Inflammatory macrophage treated with lipopolysaccharide for 4 hours (primary cell): ENCODE measurements around the gene TRAPPC13.
"Not testable (repeated sequence)": the region's sequence is repeated elsewhere in the genome, so short reads cannot be mapped to it uniquely, and the experiment has no call there.

Experiments used
- DNase-seq: peaks from one replicate; pipeline ENCODE4 v3.0.0-alpha.2; 2020

The TRAPPC13 gene, protein sequence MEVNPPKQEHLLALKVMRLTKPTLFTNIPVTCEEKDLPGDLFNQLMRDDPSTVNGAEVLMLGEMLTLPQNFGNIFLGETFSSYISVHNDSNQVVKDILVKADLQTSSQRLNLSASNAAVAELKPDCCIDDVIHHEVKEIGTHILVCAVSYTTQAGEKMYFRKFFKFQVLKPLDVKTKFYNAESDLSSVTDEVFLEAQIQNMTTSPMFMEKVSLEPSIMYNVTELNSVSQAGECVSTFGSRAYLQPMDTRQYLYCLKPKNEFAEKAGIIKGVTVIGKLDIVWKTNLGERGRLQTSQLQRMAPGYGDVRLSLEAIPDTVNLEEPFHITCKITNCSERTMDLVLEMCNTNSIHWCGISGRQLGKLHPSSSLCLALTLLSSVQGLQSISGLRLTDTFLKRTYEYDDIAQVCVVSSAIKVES

DNA sequence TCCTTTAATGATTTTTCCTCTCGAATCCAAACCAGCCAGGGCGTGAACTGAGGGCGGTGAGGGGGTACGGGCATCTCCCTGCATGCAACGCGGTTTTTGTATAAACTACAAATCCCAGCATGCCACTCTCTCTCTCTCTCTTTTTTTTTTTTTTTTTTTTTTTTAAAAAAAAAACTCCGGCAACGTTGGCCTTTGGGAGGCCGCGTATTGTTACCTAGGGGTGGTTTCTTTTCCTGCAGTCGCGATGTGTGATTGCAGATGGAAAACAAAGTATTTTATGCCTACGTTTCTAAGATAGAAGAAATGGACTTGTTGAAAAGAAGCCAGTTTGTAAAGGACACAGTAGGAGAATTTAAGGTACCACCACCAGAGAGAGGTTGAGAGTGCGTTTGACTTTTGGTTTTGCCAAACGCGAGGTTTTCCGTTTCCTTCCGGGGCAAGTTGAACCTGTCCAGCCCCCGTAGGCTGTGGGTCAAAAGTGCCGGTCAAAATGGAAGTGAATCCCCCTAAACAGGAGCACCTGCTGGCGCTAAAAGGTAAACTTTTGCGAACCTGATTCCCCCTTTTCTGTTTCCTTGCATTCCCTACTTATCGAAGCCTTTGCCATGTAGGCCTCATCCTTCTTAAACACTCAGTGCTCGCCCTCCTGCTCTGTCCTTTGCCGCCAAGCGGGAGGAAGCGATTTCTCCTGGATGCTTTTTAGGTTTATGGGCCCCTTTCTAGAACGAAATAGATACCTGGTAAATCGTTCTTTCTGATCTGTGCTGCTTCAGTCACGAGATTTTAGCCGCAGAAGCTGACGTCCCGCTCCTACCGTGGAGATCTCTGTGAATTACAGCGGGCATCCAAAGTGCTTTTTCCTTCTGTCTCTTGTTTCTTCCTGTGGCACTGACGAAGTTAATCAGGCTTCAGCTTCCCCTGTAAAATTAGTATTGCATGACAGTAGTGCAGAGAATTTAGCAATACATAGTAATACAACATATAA lies at the start of gene TRAPPC13, which contains the start of gene SHLD3:
Gene TRAPPC13 (plus strand): TSS at position 457 of the 985 bp plus-strand sequence. CDS start 34 bp downstream, at position 491.
Gene SHLD3 (plus strand): TSS at position 457 of the 985 bp plus-strand sequence. CDS start 4,561 bp downstream, outside the sequence.
- DNase-seq: peak; percentile 88

GRCh38 chr5:65577141-65577540 lies 47.7 kb upstream of the TRAPPC13 start:
- no peak for DNase-seq

- no peak for DNase-seq
Observed at GRCh38 chr5:65588694-65589093, 36.1 kb upstream of the TRAPPC13 start.

GRCh38 chr5:65601761-65602160 lies 23.1 kb upstream of the TRAPPC13 start:
- DNase-seq: peak; percentile 24

GRCh38 chr5:65611524-65611923 lies 13.3 kb upstream of the TRAPPC13 start:
- DNase-seq: no peak

DNA sequence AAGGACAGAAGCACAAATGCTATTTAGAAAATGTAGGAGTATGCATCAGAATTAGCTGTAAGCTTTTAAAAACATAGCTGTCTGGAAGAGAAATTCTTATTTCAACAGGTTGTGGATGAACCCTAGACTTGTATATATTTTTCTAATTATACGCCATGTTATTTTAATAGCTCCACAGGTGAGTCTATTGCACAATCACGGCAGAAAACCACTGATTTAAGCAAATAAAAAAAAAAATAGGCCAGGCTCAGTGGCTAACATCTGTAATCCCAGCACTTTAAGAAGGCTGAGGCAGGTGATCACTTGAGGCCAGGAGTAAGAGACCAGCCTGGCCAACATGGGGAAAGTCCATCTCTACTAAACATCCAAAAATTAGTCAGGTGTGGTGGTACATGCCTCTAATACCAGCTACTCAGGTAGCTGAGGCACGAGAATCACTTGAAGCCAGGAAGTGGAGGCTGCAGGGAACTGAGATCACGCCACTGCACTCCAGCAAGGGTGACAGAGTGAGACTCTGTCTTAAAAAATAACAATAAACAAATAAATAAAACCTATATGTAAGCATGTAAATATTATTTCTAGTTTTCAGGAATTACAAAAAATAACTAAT lies 12.4 kb upstream of the TRAPPC13 start:
- DNase-seq: no peak

- DNase-seq: no peak
Observed at GRCh38 chr5:65620021-65620420, 4.8 kb upstream of the TRAPPC13 start.

- not testable (repeated sequence) for DNase-seq
Observed at GRCh38 chr5:65621961-65622360, 2.9 kb upstream of the TRAPPC13 start.

DNA sequence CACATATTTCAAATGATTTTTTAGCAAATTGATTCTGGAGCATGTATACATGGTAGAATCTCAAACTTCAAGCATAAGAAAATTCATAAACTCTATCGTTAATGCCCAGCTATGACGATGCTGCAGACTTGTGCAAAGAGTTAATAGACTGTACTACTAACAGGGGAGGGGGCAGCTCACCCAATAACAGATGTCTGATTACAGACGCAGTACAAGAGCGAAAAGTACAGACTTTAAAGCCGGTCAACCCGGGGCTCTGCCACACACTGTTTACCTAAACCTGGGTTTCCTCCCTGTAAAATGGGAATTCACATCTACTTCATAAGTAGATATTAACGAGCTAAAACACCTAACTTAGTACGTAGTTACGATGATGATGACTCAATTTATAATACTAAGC lies 1.3 kb upstream of the TRAPPC13 start:
- DNase-seq: no peak

GRCh38 chr5:65624025-65624570 lies 729 bp upstream of the TRAPPC13 start, which contains the start of gene TRIM23:
TSS of gene TRIM23 (minus strand) at chr5:65624333. CDS start at chr5:65624274, 59 bp downstream.
- peak; percentile 96 for DNase-seq

- no peak for DNase-seq
Observed at GRCh38 chr5:65625743-65626142, 916 bp downstream of the TRAPPC13 start.

DNA sequence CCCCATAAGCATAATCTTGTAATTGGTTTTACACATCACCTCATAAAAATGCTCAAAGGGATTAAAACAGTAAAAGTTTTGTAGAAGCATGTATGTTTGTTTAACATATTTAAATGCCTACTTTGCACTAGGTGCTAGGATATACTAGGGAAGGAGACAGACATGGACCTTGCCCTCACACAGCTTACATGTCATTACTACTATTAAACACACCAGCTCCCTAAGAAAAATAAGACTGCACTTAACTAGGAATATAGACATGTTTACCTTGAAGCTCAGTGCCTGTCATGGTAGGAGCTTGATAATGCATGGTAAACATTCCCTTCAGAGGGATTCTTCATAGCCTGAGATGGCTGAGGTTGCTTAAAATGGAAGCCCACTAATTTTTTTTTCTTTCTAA lies 6.2 kb downstream of the TRAPPC13 start:
- DNase-seq: no peak

- DNase-seq: no peak
Observed at GRCh38 chr5:65640240-65640639, 15.4 kb downstream of the TRAPPC13 start.

DNA sequence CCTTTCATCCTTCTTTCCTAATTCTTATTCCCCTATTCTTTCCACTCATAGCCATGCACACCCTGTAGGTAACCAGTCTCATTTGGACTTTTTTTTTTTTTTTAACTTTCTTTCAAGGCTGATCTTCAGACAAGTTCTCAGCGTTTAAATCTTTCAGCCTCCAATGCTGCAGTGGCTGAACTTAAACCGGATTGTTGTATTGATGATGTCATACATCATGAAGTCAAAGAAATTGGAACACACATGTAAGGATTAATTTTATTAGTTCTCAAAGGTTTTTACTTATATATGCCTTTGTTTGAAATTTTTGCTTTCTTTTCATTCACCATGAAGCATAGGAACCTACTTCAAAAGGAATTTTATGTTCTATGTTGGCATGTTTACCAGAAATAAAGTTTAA lies 22.1 kb downstream of the TRAPPC13 start:
- no peak for DNase-seq

- DNase-seq: no peak
Observed at GRCh38 chr5:65647941-65648340, 23.1 kb downstream of the TRAPPC13 start.

DNA sequence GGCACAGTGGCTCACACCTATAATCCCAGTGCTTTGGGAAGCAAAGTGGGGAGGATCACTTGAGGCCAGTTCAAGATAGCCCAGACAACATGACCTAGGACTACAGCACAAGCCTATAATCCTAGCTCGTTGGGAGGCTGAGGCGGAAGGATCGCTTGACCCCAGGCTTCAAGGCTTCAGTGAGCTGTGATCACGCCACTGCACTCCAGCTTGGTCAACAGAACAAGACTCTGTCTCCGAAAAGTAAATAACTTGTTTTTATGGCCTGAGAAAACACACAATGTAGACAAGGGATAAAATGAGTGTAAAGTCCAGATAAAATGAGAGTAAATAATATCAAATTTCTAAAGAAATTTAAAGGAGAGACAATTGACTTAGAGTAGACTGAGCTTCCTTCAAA lies 26.3 kb downstream of the TRAPPC13 start:
- no peak for DNase-seq

DNA sequence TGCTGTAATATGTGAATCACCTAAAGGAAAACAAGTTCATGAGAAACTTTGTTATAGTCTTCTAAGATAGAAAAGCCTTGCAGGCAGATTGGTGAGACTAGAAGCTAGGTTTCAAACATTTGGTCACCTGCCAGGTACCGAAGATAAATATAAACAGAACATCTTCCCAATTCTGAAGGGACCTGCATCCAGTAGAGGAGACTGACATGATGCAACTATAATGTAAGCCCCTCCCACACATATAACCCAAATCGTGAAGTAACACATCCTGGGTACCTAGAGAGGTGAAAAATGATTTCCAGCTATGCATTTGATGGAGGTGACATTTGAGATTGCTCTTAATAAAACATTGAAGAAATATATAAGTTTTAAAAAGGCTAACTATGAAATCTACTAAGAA lies 29.9 kb downstream of the TRAPPC13 start:
- no peak for DNase-seq

DNA sequence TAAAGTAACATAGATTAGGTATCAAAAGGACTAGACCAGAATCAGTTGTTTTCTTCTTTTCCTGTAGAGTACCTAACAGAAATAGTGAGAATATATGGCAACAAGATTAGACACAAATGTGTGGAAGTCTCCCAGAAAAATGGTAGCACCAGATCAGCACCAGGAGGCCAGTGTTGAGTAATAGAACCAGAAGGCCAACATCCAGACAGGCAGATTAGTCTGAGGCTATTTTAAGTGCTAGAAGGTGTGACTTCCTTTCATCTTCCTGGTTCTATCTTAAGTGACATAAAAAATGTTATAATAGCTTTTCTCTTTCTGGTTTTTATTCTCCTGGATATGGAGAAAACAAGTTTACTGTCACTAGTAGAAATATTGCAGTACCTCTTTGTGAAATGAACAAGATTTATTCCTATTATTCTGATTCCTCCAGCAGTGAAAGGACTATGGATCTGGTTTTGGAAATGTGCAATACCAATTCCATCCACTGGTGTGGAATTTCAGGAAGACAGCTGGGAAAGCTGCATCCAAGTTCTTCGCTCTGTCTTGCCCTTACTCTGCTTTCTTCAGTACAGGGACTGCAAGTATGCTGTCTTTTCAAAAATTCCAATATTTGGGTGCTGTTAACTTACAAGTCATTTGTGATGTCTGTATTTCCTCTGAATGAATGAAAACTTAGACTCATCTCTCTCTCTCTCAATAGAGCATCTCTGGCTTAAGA lies 39.1 kb downstream of the TRAPPC13 start:
- DNase-seq: no peak

- DNase-seq: peak; percentile 59
Observed at GRCh38 chr5:65668696-65669095, 43.9 kb downstream of the TRAPPC13 start.

GRCh38 chr5:65672796-65673195 lies 48.0 kb downstream of the TRAPPC13 start:
- DNase-seq: peak; percentile 72

DNA sequence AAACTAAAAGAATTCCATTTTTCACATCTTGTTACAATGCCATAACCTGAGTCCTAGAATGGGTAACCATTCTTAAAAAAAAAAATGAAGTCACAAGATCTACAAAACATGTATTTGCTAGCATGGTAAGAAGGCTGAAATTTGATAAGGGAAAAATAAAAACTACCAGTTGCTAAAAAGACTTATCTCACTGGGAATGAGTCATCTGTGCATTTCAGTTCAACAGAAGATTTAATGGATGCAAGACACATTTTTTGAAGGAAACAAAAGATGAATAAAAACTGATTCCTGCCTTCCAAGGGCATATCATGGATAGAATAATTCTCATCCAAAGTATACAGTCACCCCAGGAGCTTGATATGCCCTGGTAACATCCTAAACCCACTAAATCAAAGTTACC lies 49.9 kb downstream of the TRAPPC13 start:
- no peak for DNase-seq

DNA sequence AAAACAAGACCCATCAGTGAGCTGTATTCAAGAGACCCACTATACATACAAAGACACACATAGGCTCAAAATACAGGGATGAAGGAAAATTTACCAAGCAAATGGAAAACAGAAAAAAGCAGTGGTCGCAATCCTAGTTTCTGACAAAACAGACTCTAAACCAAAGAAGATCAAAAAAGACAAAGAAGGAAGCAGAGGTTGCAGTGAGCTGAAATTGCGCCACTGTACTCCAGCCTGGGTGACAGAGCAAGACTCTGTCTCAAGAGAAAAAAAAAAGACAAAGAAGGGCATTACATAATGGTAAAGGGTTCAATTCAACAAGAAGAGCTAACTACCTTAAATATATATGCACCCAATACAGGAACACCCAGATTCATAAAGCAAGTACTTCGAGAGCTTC lies 51.2 kb downstream of the TRAPPC13 start:
- peak; percentile 56 for DNase-seq
